ENCODE results near the gene MPZL1. TPM values are rescaled to one million over a fixed set of nuclear protein-coding genes. Genes with fewer than 3 reads are reported as not detected.

MPZL1 gene
- total and polyA plus RNA-seq, 4 donors, result 11.3 to 26.1 (median 16.8) TPM

DNA sequence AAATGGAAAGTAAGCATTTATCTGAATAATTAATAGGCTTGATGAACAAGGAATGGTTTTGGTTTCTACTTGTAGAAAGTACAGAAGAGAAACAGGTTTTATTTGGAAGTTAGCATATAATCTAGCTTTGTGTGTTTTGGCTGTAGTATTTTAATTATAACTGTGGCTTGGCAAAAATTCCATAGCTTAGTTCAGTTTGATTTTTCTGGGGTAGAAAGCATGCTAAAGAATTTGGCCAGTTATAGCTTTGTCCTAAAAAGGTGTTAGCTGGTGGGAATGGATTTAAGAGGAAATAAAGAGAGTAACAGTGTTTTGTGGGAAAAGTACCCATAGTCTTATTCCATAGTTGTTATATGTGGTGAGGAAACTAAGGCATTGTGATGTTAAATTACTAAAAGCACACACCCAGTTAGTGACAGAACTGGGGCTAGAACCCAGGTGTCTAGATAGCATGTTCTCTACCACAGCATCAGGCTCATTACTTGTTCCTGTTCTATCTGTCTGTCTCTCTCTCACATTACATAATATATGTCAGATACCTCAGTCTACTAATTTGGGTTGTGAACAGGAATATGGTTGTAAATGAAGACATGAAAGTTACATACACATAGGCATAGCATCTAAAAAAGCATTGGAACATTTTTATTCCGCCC lies 55.0 kb downstream of the MPZL1 start:
- no peaks in the 10 kb centered on the region for H3K4me1 ChIP-seq (ENCODE audit: control insufficient read depth in 4 of 4, insufficient read depth in 4 of 4, low read length in 3 of 4)
- WGBS, result 100% methylated on average over 1 of the region's 1 CpG
- TF ChIP-seq HNF4A (conservative IDR thresholded peaks at IDR 0.05), result no peak
- no peak for TF ChIP-seq FOXA2 (IDR thresholded peaks at IDR 0.05)
- TF ChIP-seq SP1 (IDR thresholded peaks at IDR 0.05), result no peak
- no peak for TF ChIP-seq RXRA (IDR thresholded peaks at IDR 0.05)
- H3K27ac ChIP-seq (ENCODE audit: low read depth in 1 of 2, low read length in 2 of 2), result no peak overlapping the region
- no peak overlapping the region for H3K4me3 ChIP-seq (ENCODE audit: low read depth in 1 of 3, low read length in 3 of 3)
- H3K9me3 ChIP-seq (ENCODE audit: control insufficient read depth in 4 of 4, low read length in 3 of 4), result no peaks in the 10 kb centered on the region
- no peak overlapping the region for H3K9ac ChIP-seq (ENCODE audit: low read depth in 1 of 2, low read length in 2 of 2)
- H3K36me3 ChIP-seq (ENCODE audit: control insufficient read depth in 4 of 4, insufficient read depth in 3 of 4, low read depth in 1 of 4, low read length in 3 of 4), result peaks cover 2 to 12% (median 5%) of the 10 kb centered on the region in 4 donors
- no peak for DNase-seq (ENCODE audit: low spot score)
- H3K27me3 ChIP-seq (ENCODE audit: control insufficient read depth in 4 of 4, insufficient read depth in 4 of 4, low read length in 3 of 4), result no peaks in the 10 kb centered on the region

DNA sequence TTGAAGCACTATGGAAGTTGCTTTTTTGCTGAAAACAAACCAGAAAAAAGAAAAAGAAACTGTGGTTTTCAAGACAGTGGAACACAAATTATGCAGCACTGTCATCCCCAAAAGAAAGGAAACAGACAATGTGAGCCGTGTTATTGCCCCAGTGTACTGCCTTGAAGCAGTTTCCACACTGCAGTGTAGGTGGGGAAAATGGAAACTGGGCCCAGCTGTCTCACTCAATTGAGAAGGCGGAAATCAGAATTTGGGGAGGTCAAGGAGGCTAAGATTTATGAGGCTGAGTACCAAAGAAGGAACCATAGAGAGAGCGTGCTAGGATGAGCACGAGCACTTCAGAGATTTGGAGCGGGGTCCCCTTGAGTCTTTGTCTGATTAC lies 55.5 kb downstream of the MPZL1 start:
- no peak overlapping the region for H3K9ac ChIP-seq (ENCODE audit: low read depth in 1 of 2, low read length in 2 of 2)
- no peak for DNase-seq (ENCODE audit: low spot score)
- no peak overlapping the region for H3K27ac ChIP-seq (ENCODE audit: low read depth in 1 of 2, low read length in 2 of 2)
- TF ChIP-seq GABPA (IDR thresholded peaks at IDR 0.05 in 1 of 2, conservative IDR thresholded peaks at IDR 0.05 in 1 of 2) (no peak), TAF1 (conservative IDR thresholded peaks at IDR 0.05) (no peak), FOXA2 (IDR thresholded peaks at IDR 0.05) (no peak)
- no peaks in the 10 kb centered on the region for H3K4me1 ChIP-seq (ENCODE audit: control insufficient read depth in 4 of 4, insufficient read depth in 4 of 4, low read length in 3 of 4)
- H3K36me3 ChIP-seq (ENCODE audit: control insufficient read depth in 4 of 4, insufficient read depth in 3 of 4, low read depth in 1 of 4, low read length in 3 of 4), result peaks cover 0 to 12% (median 5%) of the 10 kb centered on the region in 4 donors
- H3K4me3 ChIP-seq (ENCODE audit: low read depth in 1 of 3, low read length in 3 of 3), result no peak overlapping the region
- no peaks in the 10 kb centered on the region for H3K27me3 ChIP-seq (ENCODE audit: control insufficient read depth in 4 of 4, insufficient read depth in 4 of 4, low read length in 3 of 4)
- WGBS, result 96% methylated on average over 5 of the region's 5 CpGs
- H3K9me3 ChIP-seq (ENCODE audit: control insufficient read depth in 4 of 4, low read length in 3 of 4), result no peaks in the 10 kb centered on the region

DNA sequence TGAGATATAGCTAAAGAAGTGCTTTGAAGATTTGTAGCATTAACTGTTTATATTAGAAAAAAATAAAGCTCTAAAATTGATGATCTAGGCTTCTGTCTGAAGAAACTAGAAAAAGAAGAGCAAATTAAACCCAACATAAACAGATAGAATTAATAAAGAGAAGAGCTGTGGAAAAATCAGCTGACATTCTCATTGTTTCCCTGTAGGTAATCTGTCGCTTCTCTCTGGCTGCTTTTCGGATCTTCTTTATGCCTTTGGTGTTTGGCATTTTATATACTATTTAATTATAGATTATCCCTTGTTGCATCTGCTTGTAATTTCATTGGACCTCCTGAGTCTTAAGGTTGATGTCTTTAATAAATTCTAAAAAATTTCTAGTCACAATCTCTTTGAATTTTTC lies 59.8 kb downstream of the MPZL1 start:
- no peak overlapping the region for H3K9ac ChIP-seq (ENCODE audit: low read depth in 1 of 2, low read length in 2 of 2)
- 98% methylated on average over 2 of the region's 2 CpGs for WGBS

More for the DNA sequence above, 59.8 kb downstream of the MPZL1 start:
- H3K9me3 ChIP-seq (ENCODE audit: control insufficient read depth in 4 of 4, low read length in 3 of 4), result no peaks in the 10 kb centered on the region
- H3K4me3 ChIP-seq (ENCODE audit: low read depth in 1 of 3, low read length in 3 of 3), result no peak overlapping the region
- no peak for DNase-seq (ENCODE audit: low spot score)
- no peaks in the 10 kb centered on the region for H3K4me1 ChIP-seq (ENCODE audit: control insufficient read depth in 4 of 4, insufficient read depth in 4 of 4, low read length in 3 of 4)
- H3K27ac ChIP-seq (ENCODE audit: low read depth in 1 of 2, low read length in 2 of 2), result no peak overlapping the region
- TF ChIP-seq, protein P1, sequence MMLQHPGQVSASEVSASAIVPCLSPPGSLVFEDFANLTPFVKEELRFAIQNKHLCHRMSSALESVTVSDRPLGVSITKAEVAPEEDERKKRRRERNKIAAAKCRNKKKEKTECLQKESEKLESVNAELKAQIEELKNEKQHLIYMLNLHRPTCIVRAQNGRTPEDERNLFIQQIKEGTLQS (IDR thresholded peaks at IDR 0.05), result no peak
- TF ChIP-seq RXRA (IDR thresholded peaks at IDR 0.05) (no peak), HNF4A (conservative IDR thresholded peaks at IDR 0.05) (no peak), JUND (IDR thresholded peaks at IDR 0.05) (no peak), HNF4G (IDR thresholded peaks at IDR 0.05) (no peak), FOXA2 (IDR thresholded peaks at IDR 0.05) (no peak), GABPA (IDR thresholded peaks at IDR 0.05 in 1 of 2, conservative IDR thresholded peaks at IDR 0.05 in 1 of 2) (no peak), YY1 (IDR thresholded peaks at IDR 0.05) (no peak), TAF1 (conservative IDR thresholded peaks at IDR 0.05) (no peak)
- TF ChIP-seq, protein P2, sequence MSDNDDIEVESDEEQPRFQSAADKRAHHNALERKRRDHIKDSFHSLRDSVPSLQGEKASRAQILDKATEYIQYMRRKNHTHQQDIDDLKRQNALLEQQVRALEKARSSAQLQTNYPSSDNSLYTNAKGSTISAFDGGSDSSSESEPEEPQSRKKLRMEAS (IDR thresholded peaks at IDR 0.05), result no peak
- TF ChIP-seq, protein P3, sequence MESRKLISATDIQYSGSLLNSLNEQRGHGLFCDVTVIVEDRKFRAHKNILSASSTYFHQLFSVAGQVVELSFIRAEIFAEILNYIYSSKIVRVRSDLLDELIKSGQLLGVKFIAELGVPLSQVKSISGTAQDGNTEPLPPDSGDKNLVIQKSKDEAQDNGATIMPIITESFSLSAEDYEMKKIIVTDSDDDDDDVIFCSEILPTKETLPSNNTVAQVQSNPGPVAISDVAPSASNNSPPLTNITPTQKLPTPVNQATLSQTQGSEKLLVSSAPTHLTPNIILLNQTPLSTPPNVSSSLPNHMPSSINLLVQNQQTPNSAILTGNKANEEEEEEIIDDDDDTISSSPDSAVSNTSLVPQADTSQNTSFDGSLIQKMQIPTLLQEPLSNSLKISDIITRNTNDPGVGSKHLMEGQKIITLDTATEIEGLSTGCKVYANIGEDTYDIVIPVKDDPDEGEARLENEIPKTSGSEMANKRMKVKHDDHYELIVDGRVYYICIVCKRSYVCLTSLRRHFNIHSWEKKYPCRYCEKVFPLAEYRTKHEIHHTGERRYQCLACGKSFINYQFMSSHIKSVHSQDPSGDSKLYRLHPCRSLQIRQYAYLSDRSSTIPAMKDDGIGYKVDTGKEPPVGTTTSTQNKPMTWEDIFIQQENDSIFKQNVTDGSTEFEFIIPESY (IDR thresholded peaks at IDR 0.05), result no peak
- TF ChIP-seq, protein P4, sequence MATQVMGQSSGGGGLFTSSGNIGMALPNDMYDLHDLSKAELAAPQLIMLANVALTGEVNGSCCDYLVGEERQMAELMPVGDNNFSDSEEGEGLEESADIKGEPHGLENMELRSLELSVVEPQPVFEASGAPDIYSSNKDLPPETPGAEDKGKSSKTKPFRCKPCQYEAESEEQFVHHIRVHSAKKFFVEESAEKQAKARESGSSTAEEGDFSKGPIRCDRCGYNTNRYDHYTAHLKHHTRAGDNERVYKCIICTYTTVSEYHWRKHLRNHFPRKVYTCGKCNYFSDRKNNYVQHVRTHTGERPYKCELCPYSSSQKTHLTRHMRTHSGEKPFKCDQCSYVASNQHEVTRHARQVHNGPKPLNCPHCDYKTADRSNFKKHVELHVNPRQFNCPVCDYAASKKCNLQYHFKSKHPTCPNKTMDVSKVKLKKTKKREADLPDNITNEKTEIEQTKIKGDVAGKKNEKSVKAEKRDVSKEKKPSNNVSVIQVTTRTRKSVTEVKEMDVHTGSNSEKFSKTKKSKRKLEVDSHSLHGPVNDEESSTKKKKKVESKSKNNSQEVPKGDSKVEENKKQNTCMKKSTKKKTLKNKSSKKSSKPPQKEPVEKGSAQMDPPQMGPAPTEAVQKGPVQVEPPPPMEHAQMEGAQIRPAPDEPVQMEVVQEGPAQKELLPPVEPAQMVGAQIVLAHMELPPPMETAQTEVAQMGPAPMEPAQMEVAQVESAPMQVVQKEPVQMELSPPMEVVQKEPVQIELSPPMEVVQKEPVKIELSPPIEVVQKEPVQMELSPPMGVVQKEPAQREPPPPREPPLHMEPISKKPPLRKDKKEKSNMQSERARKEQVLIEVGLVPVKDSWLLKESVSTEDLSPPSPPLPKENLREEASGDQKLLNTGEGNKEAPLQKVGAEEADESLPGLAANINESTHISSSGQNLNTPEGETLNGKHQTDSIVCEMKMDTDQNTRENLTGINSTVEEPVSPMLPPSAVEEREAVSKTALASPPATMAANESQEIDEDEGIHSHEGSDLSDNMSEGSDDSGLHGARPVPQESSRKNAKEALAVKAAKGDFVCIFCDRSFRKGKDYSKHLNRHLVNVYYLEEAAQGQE (IDR thresholded peaks at IDR 0.05), result no peak
- TF ChIP-seq, protein P5, sequence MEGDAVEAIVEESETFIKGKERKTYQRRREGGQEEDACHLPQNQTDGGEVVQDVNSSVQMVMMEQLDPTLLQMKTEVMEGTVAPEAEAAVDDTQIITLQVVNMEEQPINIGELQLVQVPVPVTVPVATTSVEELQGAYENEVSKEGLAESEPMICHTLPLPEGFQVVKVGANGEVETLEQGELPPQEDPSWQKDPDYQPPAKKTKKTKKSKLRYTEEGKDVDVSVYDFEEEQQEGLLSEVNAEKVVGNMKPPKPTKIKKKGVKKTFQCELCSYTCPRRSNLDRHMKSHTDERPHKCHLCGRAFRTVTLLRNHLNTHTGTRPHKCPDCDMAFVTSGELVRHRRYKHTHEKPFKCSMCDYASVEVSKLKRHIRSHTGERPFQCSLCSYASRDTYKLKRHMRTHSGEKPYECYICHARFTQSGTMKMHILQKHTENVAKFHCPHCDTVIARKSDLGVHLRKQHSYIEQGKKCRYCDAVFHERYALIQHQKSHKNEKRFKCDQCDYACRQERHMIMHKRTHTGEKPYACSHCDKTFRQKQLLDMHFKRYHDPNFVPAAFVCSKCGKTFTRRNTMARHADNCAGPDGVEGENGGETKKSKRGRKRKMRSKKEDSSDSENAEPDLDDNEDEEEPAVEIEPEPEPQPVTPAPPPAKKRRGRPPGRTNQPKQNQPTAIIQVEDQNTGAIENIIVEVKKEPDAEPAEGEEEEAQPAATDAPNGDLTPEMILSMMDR (IDR thresholded peaks at IDR 0.05; ENCODE audit: low read depth, low read length, missing input control), result no peak
- H3K36me3 ChIP-seq (ENCODE audit: control insufficient read depth in 4 of 4, insufficient read depth in 3 of 4, low read depth in 1 of 4, low read length in 3 of 4), result peaks cover 0 to 7% (median 2%) of the 10 kb centered on the region in 4 donors
- no peaks in the 10 kb centered on the region for H3K27me3 ChIP-seq (ENCODE audit: control insufficient read depth in 4 of 4, insufficient read depth in 4 of 4, low read length in 3 of 4)

Data from liver (tissue), 9 donors.